Cardiac septum (tissue), 1 donor: ENCODE results near the gene SHISA9. TPM values are rescaled to one million over a fixed set of nuclear protein-coding genes. Genes with fewer than 3 reads are reported as not detected.

Experiments used
- total RNA-seq: library from RNA; stranded (reverse); fragmentation: NEBNext Ultra II Directional; extraction: Animal tissue kit (Norgen Biotek cat#: 25700); gene quantifications from one replicate; pipeline ENCODE4 v1.2.1, GENCODE V29; 2021
- donor health status: DM: no; HTN: no; CAD: no.

The SHISA9 gene
- total RNA-seq, 1 donor from 2014 or later = 0.27 TPM

Other genes with a start within 250 kb of the SHISA9 start
- 13.3 TPM for gene CPPED1, start 97.7 kb upstream of the SHISA9 start, total RNA-seq